ENCODE measurements around the gene LRRC34. TPM values are rescaled to one million over a fixed set of nuclear protein-coding genes. Genes with fewer than 3 reads are reported as not detected.

The LRRC34 gene
- total RNA-seq, 4 donors from 2014 or later = 1.2 to 1.3 TPM; not detected in 2

DNA sequence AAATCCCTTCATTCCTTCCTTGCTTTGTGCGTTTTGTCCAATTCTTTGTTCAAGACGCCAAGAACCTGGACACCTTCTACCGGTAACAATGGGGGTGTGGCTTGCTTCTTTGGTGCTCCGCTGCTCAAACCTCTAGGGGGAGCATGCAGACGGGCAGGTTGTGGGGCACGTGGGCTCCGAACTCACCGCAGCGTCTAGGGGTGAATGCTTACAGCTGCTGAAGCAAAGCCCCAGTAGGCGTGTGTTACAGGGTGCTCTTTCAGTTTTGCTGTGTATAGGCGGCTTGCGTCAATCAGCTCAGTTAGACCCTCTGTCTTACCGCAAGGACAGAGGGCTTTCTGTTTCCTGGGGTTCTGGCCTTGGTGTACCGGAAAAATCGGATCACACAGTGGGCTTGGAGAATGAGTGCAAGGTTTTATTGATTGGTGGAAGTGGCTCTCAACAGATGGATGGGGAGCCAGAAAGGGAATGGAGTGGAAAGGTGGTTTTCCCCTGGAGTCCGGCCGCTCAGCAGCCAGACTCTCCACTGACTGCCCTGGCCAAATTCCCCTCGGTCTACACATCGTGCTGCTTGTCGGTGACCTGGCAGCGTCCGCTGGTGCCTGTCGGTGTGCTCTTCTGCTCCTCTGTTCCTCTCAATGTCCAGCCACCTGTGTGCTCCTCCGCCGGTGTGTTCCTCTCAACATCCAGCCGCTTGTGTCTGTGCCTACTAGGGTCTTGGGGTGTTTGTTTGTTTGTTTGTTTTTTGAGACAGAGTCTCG lies 1.2 kb upstream of the LRRC34 start:
- no peak for TF ChIP-seq POLR2A (IDR thresholded peaks at IDR 0.05)
- TF ChIP-seq, protein P1, sequence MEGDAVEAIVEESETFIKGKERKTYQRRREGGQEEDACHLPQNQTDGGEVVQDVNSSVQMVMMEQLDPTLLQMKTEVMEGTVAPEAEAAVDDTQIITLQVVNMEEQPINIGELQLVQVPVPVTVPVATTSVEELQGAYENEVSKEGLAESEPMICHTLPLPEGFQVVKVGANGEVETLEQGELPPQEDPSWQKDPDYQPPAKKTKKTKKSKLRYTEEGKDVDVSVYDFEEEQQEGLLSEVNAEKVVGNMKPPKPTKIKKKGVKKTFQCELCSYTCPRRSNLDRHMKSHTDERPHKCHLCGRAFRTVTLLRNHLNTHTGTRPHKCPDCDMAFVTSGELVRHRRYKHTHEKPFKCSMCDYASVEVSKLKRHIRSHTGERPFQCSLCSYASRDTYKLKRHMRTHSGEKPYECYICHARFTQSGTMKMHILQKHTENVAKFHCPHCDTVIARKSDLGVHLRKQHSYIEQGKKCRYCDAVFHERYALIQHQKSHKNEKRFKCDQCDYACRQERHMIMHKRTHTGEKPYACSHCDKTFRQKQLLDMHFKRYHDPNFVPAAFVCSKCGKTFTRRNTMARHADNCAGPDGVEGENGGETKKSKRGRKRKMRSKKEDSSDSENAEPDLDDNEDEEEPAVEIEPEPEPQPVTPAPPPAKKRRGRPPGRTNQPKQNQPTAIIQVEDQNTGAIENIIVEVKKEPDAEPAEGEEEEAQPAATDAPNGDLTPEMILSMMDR (IDR thresholded peaks at IDR 0.05 in 4 of 5, conservative IDR thresholded peaks at IDR 0.05 in 1 of 5) = no peak
- Histone ChIP-seq H3K27me3 (peaks cover 0 to 14% (median 0%) of the 10 kb centered on the region in 3 donors), H3K4me1 (peaks cover 5 to 23% of the 10 kb centered on the region in 2 donors), H3K9me3 (no peaks in the 10 kb centered on the region), H3K4me3 (peak overlapping the region; percentile 10 to 65 (median 58)), H3K27ac (no peak overlapping the region), H3K36me3 (no peaks in the 10 kb centered on the region)
- ATAC-seq (no peak), DNase-seq (no peak)
- intact Hi-C loops (cut with DNase I; ENCODE audit: low total_unique reads) (no loop called here), in situ Hi-C loops (cut with MboI; ENCODE audit: low sequenced_read_pairs in 4 of 4) (no loop called here)

DNA sequence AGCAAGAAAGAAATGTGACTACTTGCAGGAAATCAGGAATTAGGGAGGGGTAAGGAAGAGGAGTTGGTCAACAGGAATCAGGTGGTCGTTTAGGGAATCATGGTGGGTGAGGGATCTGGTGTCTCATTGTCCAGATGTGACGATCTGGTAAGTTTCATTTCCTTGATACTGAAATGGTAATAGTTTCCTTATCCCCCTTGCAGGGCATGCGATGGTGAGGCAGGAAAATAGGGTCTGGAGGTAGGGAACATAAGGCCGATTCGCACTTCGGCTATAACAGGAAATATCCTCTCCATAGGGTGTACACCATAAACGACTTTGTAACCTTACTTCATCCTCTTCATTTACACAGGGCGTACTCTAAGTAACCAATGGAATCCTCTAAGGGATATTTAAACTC lies 574 bp upstream of the LRRC34 start:
- Histone ChIP-seq H3K4me3 (peak overlapping the region; percentile 51 to 65 (median 60)), H3K27me3 (peaks cover 0 to 14% (median 0%) of the 10 kb centered on the region in 3 donors), H3K27ac (no peak overlapping the region), H3K36me3 (no peaks in the 10 kb centered on the region), H3K4me1 (peaks cover 5 to 23% of the 10 kb centered on the region in 2 donors), H3K9me3 (no peaks in the 10 kb centered on the region)
- in situ Hi-C loops (cut with MboI; ENCODE audit: low sequenced_read_pairs in 4 of 4) = no loop called here
- TF ChIP-seq, protein P1 (IDR thresholded peaks at IDR 0.05 in 4 of 5, conservative IDR thresholded peaks at IDR 0.05 in 1 of 5) = no peak
- TF ChIP-seq POLR2A (IDR thresholded peaks at IDR 0.05) = no peak
- no peak for DNase-seq
- ATAC-seq = no peak
- intact Hi-C loops (cut with DNase I; ENCODE audit: low total_unique reads) = no loop called here

DNA sequence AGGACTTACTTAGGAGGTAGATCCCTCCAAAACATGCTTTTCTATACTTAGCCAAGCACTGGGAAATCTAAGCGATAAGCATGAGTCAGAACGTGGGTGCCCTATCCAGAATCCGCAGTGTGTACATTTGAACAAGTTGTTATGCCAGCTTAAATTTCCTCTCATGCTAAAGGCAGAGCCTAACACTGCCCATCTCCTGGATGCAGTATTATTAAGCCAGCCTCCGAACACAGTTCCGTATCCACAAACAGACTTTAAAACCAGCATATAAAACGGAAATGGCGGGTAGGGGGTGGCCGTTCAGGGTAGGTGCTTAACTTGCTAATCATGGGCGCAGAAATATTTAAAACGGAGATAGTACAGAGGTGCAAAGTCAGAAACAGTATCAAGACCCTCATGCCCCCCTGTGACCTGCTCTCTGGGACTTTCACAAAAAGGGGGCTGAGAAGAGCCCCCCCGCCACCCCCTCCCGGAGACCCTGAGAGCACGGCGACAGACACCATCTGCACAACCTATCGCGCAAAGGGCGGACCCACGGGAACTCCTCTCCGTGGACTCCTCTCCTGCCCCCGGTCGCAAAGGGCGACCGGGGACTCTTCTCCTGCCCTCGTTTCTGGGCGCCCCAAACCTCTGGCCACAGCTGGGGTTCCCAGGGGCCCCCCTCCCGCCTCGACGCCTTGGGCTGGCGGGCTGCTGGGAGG lies 923 bp downstream of the LRRC34 start:
- peak overlapping the region in 3 of 4 donors; percentile 27 to 43 (median 41) for H3K27ac ChIP-seq
- H3K4me3 ChIP-seq = peak overlapping the region; percentile 51 to 65 (median 60)
- no peaks in the 10 kb centered on the region for H3K9me3 ChIP-seq
- in situ Hi-C loops (cut with MboI; ENCODE audit: low sequenced_read_pairs in 4 of 4) (no loop called here), intact Hi-C loops (cut with DNase I; ENCODE audit: low total_unique reads) (no loop called here)
- peak; percentile 40 to 45 for ATAC-seq
- TF ChIP-seq, protein P1 (IDR thresholded peaks at IDR 0.05 in 4 of 5, conservative IDR thresholded peaks at IDR 0.05 in 1 of 5) = no peak
- TF ChIP-seq POLR2A (IDR thresholded peaks at IDR 0.05) = no peak
- no peak for DNase-seq
- H3K36me3 ChIP-seq = no peaks in the 10 kb centered on the region
- peaks cover 0 to 14% (median 0%) of the 10 kb centered on the region in 3 donors for H3K27me3 ChIP-seq
- peaks cover 5 to 23% of the 10 kb centered on the region in 2 donors for H3K4me1 ChIP-seq

DNA sequence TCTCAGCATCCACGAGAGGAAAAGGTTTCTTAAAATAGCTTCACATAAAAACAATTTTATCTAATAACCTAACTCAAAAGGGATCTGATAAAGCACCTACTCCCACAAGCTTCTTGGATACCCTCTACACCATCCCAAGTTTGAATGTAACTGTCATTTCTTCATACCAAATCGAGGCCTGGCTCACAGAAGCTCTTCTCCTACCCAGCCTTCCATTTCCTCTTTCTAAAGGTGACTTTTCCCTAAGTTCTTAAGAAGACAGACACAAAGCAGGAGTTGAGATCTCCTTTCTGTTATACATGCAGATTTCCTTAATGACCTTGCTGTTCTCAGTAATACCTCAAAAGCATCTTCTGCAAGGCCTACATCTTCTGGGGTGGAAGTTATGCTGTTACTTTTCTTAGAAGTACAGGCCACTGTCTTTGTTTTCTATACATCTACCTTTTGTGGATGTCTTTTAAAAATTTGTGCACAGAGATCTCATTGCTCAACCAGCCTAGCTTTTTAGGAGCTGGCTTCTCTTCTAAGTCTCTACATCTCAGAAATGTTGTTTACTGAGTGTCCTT lies 3.4 kb downstream of the LRRC34 start:
- H3K4me3 ChIP-seq = no peak overlapping the region
- no peak overlapping the region for H3K27ac ChIP-seq
- no peak for DNase-seq
- TF ChIP-seq, protein P1 (IDR thresholded peaks at IDR 0.05 in 4 of 5, conservative IDR thresholded peaks at IDR 0.05 in 1 of 5) = no peak
- TF ChIP-seq POLR2A (IDR thresholded peaks at IDR 0.05) = no peak
- peaks cover 0 to 10% (median 0%) of the 10 kb centered on the region in 3 donors for H3K27me3 ChIP-seq
- intact Hi-C loops (cut with DNase I; ENCODE audit: low total_unique reads) (no loop called here), in situ Hi-C loops (cut with MboI; ENCODE audit: low sequenced_read_pairs in 4 of 4) (no loop called here)
- no peak for ATAC-seq
- H3K36me3 ChIP-seq = no peaks in the 10 kb centered on the region
- no peaks in the 10 kb centered on the region for H3K9me3 ChIP-seq
- peaks cover 5 to 23% of the 10 kb centered on the region in 2 donors for H3K4me1 ChIP-seq

Data from gastrocnemius medialis (tissue), 4 donors.